ENCODE results near the gene LVRN. TPM values are rescaled to one million over a fixed set of nuclear protein-coding genes. Genes with fewer than 3 reads are reported as not detected.

Gene LVRN
- total and polyA plus RNA-seq, 2 of the 4 experiments (the other 2 are of a cell fraction): 0.10 to 0.18 TPM

- TF ChIP-seq CHD1 (IDR thresholded peaks at IDR 0.05; ENCODE audit: low read depth, low read length) (no peak), CEBPB (IDR thresholded peaks at IDR 0.05; ENCODE audit: low read depth, low read length) (peak; percentile 81)
Measured at GRCh38 chr5:115941051-115941675, 21.1 kb upstream of the LVRN start (continued).

DNA sequence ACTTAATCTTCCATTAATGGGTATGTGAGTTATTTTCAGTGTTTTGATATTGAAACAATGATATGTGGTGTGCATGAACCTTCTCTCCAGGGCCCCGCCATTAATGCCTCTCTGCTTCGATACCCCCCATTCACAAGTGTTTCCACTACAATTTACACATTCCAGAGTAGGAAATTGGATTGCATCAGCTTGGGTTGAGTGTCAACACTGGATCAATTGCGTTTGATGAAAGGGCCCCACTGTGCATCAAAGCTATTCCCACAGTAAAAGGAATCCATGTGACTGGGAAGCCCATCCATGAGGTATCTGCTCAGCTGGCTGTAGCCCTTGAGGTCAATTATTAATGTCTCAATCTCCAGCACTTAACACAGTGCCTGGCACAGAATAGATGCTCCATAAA is 17.8 kb upstream of the LVRN start:
- Histone ChIP-seq H3K56ac (ENCODE audit: extremely low read depth, insufficient read depth, low read length) (no peak overlapping the region), H3K14ac (replicated peaks; ENCODE audit: low read depth, low read length) (no peak overlapping the region), H2BK20ac (ENCODE audit: low read depth, low read length) (no peak overlapping the region), H3K9me3 (ENCODE audit: control insufficient read depth, insufficient read depth, low read length) (no peaks in the 10 kb centered on the region), H3K4me1 (ENCODE audit: control insufficient read depth, insufficient read depth, low read length) (peaks cover 9% of the 10 kb centered on the region), H2AK5ac (ENCODE audit: low read depth, low read length) (no peak overlapping the region), H4K20me1 (ENCODE audit: insufficient read depth, low read length) (no peaks in the 10 kb centered on the region), H3K36me3 (ENCODE audit: control insufficient read depth, insufficient read depth, low read length) (no peaks in the 10 kb centered on the region), H2AK9ac (replicated peaks; ENCODE audit: low read depth, low read length, poor library complexity) (no peak overlapping the region), H3K4ac (ENCODE audit: low read depth, low read length) (no peak overlapping the region), H2AFZ (replicated peaks; ENCODE audit: low read length, poor library complexity) (no peak overlapping the region), H3K9me1 (ENCODE audit: insufficient read depth, low read length) (peaks cover 6% of the 10 kb centered on the region), H3K9ac (ENCODE audit: low read depth, low read length) (no peak overlapping the region), H4K8ac (ENCODE audit: low read depth in 2 of 2, low read length in 2 of 2) (no peak overlapping the region), H3K4me3 (ENCODE audit: insufficient read depth, low read depth, low read length) (no peak overlapping the region), H4K91ac (ENCODE audit: insufficient read depth, low read depth, low read length) (no peak overlapping the region), H3K27ac (ENCODE audit: insufficient read depth, low read length) (no peak overlapping the region), H3K79me1 (ENCODE audit: low read depth in 1 of 2, low read length in 2 of 2) (no peaks in the 10 kb centered on the region), H3K18ac (ENCODE audit: low read depth, low read length) (no peak overlapping the region), H3K4me2 (ENCODE audit: low read depth, low read length) (no peak overlapping the region), H3K23ac (ENCODE audit: low read depth, low read length) (no peak overlapping the region), H2BK15ac (ENCODE audit: low read depth, low read length) (no peak overlapping the region), H4K5ac (ENCODE audit: low read depth, low read length) (no peak overlapping the region), H2BK5ac (ENCODE audit: low read depth, low read length, poor library complexity, severe bottlenecking) (no peak overlapping the region), H3K27me3 (ENCODE audit: control insufficient read depth, insufficient read depth, low read length) (no peaks in the 10 kb centered on the region), H2BK120ac (ENCODE audit: low read depth, low read length) (no peak overlapping the region)
- no peak for DNase-seq
- ATAC-seq (ENCODE audit: low read depth): no peak
- ChIA-PET POLR2A (ENCODE audit: unreplicated experiment) (interaction anchor here (0.5 kb wide), 1 partner anchor 310 kb away, joined by 4 read pairs; no protein-coding TSS in a partner anchor), CTCF (interaction anchor here (1.2 kb wide), 1 partner anchor 25 kb away, joined by 3 read pairs; no protein-coding TSS in a partner anchor)
- dilution Hi-C loops (cut with HindIII; ENCODE audit: low sequenced_read_pairs, unreplicated experiment) (no loop called here), in situ Hi-C loops (cut with MboI; ENCODE audit: low sequenced_read_pairs) (no loop called here), intact Hi-C loops (cut with micrococcal nuclease) (no loop called here)
- no CpG with 5 or more reads among the region's 3 CpGs for WGBS, 2 experiments (ENCODE audit: extremely low coverage in 2 of 2, insufficient read length in 1 of 2)
- TF ChIP-seq BHLHE40 (IDR thresholded peaks at IDR 0.05; ENCODE audit: low read depth, low read length) (no peak), CEBPB (IDR thresholded peaks at IDR 0.05; ENCODE audit: low read depth, low read length) (no peak), SMC3 (IDR thresholded peaks at IDR 0.05; ENCODE audit: low read depth, low read length) (no peak), MAZ (IDR thresholded peaks at IDR 0.05; ENCODE audit: borderline replicate concordance, low read depth, low read length) (no peak), FOS (IDR thresholded peaks at IDR 0.05; ENCODE audit: low read depth, low read length) (no peak), ELK1 (IDR thresholded peaks at IDR 0.05; ENCODE audit: borderline replicate concordance, low read depth, low read length) (no peak), CHD1 (IDR thresholded peaks at IDR 0.05; ENCODE audit: low read depth, low read length) (no peak), RFX5 (IDR thresholded peaks at IDR 0.05; ENCODE audit: low read depth, low read length) (no peak), MAFK (IDR thresholded peaks at IDR 0.05; ENCODE audit: low read depth, low read length) (no peak)
- TF ChIP-seq, protein P1, sequence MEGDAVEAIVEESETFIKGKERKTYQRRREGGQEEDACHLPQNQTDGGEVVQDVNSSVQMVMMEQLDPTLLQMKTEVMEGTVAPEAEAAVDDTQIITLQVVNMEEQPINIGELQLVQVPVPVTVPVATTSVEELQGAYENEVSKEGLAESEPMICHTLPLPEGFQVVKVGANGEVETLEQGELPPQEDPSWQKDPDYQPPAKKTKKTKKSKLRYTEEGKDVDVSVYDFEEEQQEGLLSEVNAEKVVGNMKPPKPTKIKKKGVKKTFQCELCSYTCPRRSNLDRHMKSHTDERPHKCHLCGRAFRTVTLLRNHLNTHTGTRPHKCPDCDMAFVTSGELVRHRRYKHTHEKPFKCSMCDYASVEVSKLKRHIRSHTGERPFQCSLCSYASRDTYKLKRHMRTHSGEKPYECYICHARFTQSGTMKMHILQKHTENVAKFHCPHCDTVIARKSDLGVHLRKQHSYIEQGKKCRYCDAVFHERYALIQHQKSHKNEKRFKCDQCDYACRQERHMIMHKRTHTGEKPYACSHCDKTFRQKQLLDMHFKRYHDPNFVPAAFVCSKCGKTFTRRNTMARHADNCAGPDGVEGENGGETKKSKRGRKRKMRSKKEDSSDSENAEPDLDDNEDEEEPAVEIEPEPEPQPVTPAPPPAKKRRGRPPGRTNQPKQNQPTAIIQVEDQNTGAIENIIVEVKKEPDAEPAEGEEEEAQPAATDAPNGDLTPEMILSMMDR (conservative IDR thresholded peaks at IDR 0.05; ENCODE audit: low read depth, low read length): no peak
- BruUV-seq (replicated peaks): no TSS peak
